Activated CD4-positive, alpha-beta T cell treated with anti-CD3 and anti-CD28 coated beads, Interleukin-2, amount 50 U/mL, for 16 hours (primary cell): ENCODE data around the gene TRIM64.
"Not testable (repeated sequence)": the region's sequence is repeated elsewhere in the genome, so short reads cannot be mapped to it uniquely, and the experiment has no call there.

Experiments
- DNase-seq: peaks from one replicate; pipeline ENCODE4 v3.0.0-alpha.2; 2020

The TRIM64 gene, protein sequence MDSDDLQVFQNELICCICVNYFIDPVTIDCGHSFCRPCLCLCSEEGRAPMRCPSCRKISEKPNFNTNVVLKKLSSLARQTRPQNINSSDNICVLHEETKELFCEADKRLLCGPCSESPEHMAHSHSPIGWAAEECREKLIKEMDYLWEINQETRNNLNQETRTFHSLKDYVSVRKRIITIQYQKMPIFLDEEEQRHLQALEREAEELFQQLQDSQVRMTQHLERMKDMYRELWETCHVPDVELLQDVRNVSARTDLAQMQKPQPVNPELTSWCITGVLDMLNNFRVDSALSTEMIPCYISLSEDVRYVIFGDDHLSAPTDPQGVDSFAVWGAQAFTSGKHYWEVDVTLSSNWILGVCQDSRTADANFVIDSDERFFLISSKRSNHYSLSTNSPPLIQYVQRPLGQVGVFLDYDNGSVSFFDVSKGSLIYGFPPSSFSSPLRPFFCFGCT

GRCh38 chr11:89965737-89966136 is at the start of gene TRIM64:
TRIM64 (plus strand) TSS chr11:89966037; CDS start chr11:89968504, 2,467 bp downstream.
- DNase-seq, result not testable (repeated sequence)

GRCh38 chr11:89922195-89922660 is 43.6 kb upstream of the TRIM64 start, which contains the start of gene TRIM49D1:
TRIM49D1 (minus strand) TSS chr11:89922245; CDS start chr11:89917710, 4,535 bp downstream.
- no peak for DNase-seq

- DNase-seq, result not testable (repeated sequence)
Observed at GRCh38 chr11:89923764-89924163, 42.1 kb upstream of the TRIM64 start, which contains the start of gene TRIM49D2. TRIM49D2 (plus strand) TSS chr11:89924064; CDS start chr11:89926762, 2,698 bp downstream.

DNA sequence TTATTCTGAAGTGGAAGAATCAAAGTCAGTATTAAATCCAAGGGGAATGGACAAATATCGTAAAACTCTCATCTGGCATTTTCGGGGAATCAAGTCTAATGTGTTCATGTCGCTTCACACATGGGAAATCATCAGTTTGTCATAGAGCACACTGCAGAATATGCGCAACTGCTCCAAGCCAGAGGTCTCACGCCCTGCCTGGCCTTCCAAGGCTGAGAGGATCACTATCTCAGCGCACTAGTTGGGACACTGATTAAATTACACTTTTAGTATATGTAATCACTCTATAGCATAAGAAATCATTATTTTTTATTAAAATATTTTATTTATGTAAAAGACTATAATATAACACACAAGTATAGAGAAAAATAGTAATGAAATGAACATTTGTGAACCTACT is 5.0 kb upstream of the TRIM64 start:
- DNase-seq, result not testable (repeated sequence)
